Measurements from ENCODE around the gene EIF1AX. TPM values are rescaled to one million over a fixed set of nuclear protein-coding genes. Genes with fewer than 3 reads are reported as not detected.

EIF1AX gene
- total RNA-seq, result 10 to 100 TPM; 37.0 to 99.6 (median 47.9) TPM

- no peak for TF ChIP-seq CTCF (IDR thresholded peaks at IDR 0.05; ENCODE audit: low read depth)
These were observed at the start of gene EIF1AX for GRCh38 chrX:20141281-20142220. EIF1AX (minus strand) TSS chrX:20141838; CDS start chrX:20141640, 198 bp downstream.

- TF ChIP-seq CTCF (IDR thresholded peaks at IDR 0.05; ENCODE audit: low read depth), result no peak
These were observed 47.5 kb upstream of the EIF1AX start for GRCh38 chrX:20189171-20189570.

- no peak for TF ChIP-seq CTCF (IDR thresholded peaks at IDR 0.05; ENCODE audit: low read depth)
These were observed 40.1 kb upstream of the EIF1AX start for GRCh38 chrX:20181598-20182329.

GRCh38 chrX:20177093-20177492 is 35.5 kb upstream of the EIF1AX start:
- TF ChIP-seq CTCF (IDR thresholded peaks at IDR 0.05; ENCODE audit: low read depth), result no peak

- TF ChIP-seq CTCF (IDR thresholded peaks at IDR 0.05; ENCODE audit: low read depth), result no peak
These were observed 32.2 kb upstream of the EIF1AX start for GRCh38 chrX:20173856-20174255.

GRCh38 chrX:20173313-20173712 is 31.7 kb upstream of the EIF1AX start:
- no peak for TF ChIP-seq CTCF (IDR thresholded peaks at IDR 0.05; ENCODE audit: low read depth)

- TF ChIP-seq CTCF (IDR thresholded peaks at IDR 0.05; ENCODE audit: low read depth), result no peak
These were observed 30.2 kb upstream of the EIF1AX start for GRCh38 chrX:20171887-20172286.
